BLaER1 treated with 17β-estradiol and CSF1 and Interleukin-3, amounts not matched to agents 10 nM and 100 nM (cell line): ENCODE data around the gene MSI2.

ENCODE experiments used
- H3K27ac ChIP-seq, 11 experiments: shearing (Covaris generic); formaldehyde crosslinking; 2 replicates each; pipeline ENCODE4 v1.8.1; 2022
- H3K27me3 ChIP-seq, 11 experiments: shearing (Covaris generic); formaldehyde crosslinking; 2 replicates each; pipeline ENCODE4 v1.8.1; 2022
- H3K36me3 ChIP-seq, 11 experiments: shearing (Covaris generic); formaldehyde crosslinking; 2 replicates each; pipeline ENCODE4 v1.8.1; 2022
- H3K4me1 ChIP-seq, 10 experiments: shearing (Covaris generic); formaldehyde crosslinking; 2 replicates each; pipeline ENCODE4 v1.8.1; 2022
- H3K4me2 ChIP-seq, 11 experiments: shearing (Covaris generic); formaldehyde crosslinking; 2 replicates each; pipeline ENCODE4 v1.8.1; 2022
- H3K4me3 ChIP-seq, 10 experiments: shearing (Covaris generic); formaldehyde crosslinking; 2 replicates each; pipeline ENCODE4 v1.8.1; 2022
- H3K9ac ChIP-seq, 11 experiments: shearing (Covaris generic); formaldehyde crosslinking; 2 replicates each; pipeline ENCODE4 v1.8.1; 2022
- H3K9me3 ChIP-seq, 11 experiments: shearing (Covaris generic); formaldehyde crosslinking; replicated peaks in 1 of 11; 2 replicates each; pipeline ENCODE4 v1.8.1; 2022
- H4K20me1 ChIP-seq, 11 experiments: shearing (Covaris generic); formaldehyde crosslinking; 2 replicates each; pipeline ENCODE4 v1.8.1; 2022
- Cebpa-rat ChIP-seq, 11 experiments: shearing (Covaris generic); IDR thresholded peaks; 2 replicates each; pipeline ENCODE4 v1.8.1; 2022

Gene MSI2

GRCh38 chr17:57418463-57419246, 162.3 kb downstream of the MSI2 start:
- peaks cover 0 to 9% (median 5%) of the 10 kb centered on the region in 11 experiments; a peak in 5 of 22 replicates for H3K9me3 ChIP-seq
- no peak overlapping the region for H3K9ac ChIP-seq
- H3K36me3 ChIP-seq, result peaks cover 0 to 96% (median 40%) of the 10 kb centered on the region in 11 experiments; a peak in 14 of 22 replicates
- H3K4me3 ChIP-seq, result no peak overlapping the region
- H3K27ac ChIP-seq, result peak overlapping the region in 1 of 11 experiments; percentile 5; a peak in 1 of 22 replicates
- peaks cover 0 to 82% (median 0%) of the 10 kb centered on the region in 11 experiments; a peak in 3 of 22 replicates for H4K20me1 ChIP-seq
- H3K4me2 ChIP-seq, result peak overlapping the region in 6 of 11 experiments; percentile 3 to 40 (median 25); a peak in 10 of 22 replicates
- peaks cover 17 to 77% (median 36%) of the 10 kb centered on the region in 10 experiments for H3K4me1 ChIP-seq
- H3K27me3 ChIP-seq, result no peaks in the 10 kb centered on the region
- no peak for TF ChIP-seq Cebpa-rat (IDR thresholded peaks at IDR 0.05)

GRCh38 chr17:57419940-57420550, 163.7 kb downstream of the MSI2 start:
- Histone ChIP-seq H3K9me3 (peaks cover 0 to 9% (median 5%) of the 10 kb centered on the region in 11 experiments; a peak in 5 of 22 replicates), H3K4me3 (no peak overlapping the region), H3K36me3 (peaks cover 0 to 95% (median 40%) of the 10 kb centered on the region in 11 experiments; a peak in 13 of 22 replicates), H4K20me1 (peaks cover 0 to 82% (median 0%) of the 10 kb centered on the region in 11 experiments; a peak in 5 of 22 replicates), H3K27me3 (no peaks in the 10 kb centered on the region), H3K9ac (no peak overlapping the region), H3K4me1 (peaks cover 29 to 90% (median 50%) of the 10 kb centered on the region in 10 experiments), H3K4me2 (0 out of 22 replicates have a peak overlapping the region, but pooled peaks of 1 of the 11 experiments have one; percentile 7), H3K27ac (peak overlapping the region in 1 of 11 experiments; percentile 15; a peak in 2 of 22 replicates)
- TF ChIP-seq Cebpa-rat (IDR thresholded peaks at IDR 0.05), result no peak

GRCh38 chr17:57420734-57421717, 164.7 kb downstream of the MSI2 start:
- Histone ChIP-seq H3K27ac (peak overlapping the region in 5 of 11 experiments; percentile 11 to 39 (median 29); a peak in 9 of 22 replicates), H3K9me3 (peaks cover 0 to 9% (median 5%) of the 10 kb centered on the region in 11 experiments; a peak in 5 of 22 replicates), H4K20me1 (peaks cover 0 to 82% (median 0%) of the 10 kb centered on the region in 11 experiments; a peak in 5 of 22 replicates), H3K9ac (no peak overlapping the region), H3K4me3 (no peak overlapping the region), H3K4me2 (peak overlapping the region in 5 of 11 experiments; percentile 4 to 87 (median 11); a peak in 3 of 22 replicates), H3K4me1 (peaks cover 37 to 87% (median 58%) of the 10 kb centered on the region in 10 experiments), H3K36me3 (peaks cover 0 to 88% (median 30%) of the 10 kb centered on the region in 11 experiments; a peak in 13 of 22 replicates), H3K27me3 (no peaks in the 10 kb centered on the region)
- TF ChIP-seq Cebpa-rat (IDR thresholded peaks at IDR 0.05), result no peak

GRCh38 chr17:57422574-57423164, 166.3 kb downstream of the MSI2 start:
- Histone ChIP-seq H3K4me2 (peak overlapping the region; percentile 56 to 95 (median 84)), H3K27me3 (no peaks in the 10 kb centered on the region), H4K20me1 (peaks cover 0 to 82% (median 0%) of the 10 kb centered on the region in 11 experiments; a peak in 5 of 22 replicates), H3K9ac (no peak overlapping the region), H3K36me3 (peaks cover 0 to 82% (median 17%) of the 10 kb centered on the region in 11 experiments; a peak in 12 of 22 replicates), H3K4me3 (no peak overlapping the region), H3K9me3 (peaks cover 0 to 5% (median 0%) of the 10 kb centered on the region in 11 experiments; a peak in 1 of 22 replicates), H3K4me1 (peaks cover 43 to 84% (median 66%) of the 10 kb centered on the region in 10 experiments), H3K27ac (peak overlapping the region in 10 of 11 experiments; percentile 3 to 63 (median 42); a peak in 17 of 22 replicates)
- peak in 1 of 11 experiments; percentile 19; a peak in 1 of 22 replicates for TF ChIP-seq Cebpa-rat (IDR thresholded peaks at IDR 0.05)

- TF ChIP-seq Cebpa-rat (IDR thresholded peaks at IDR 0.05), result no peak
- H3K36me3 ChIP-seq, result peaks cover 0 to 80% (median 17%) of the 10 kb centered on the region in 11 experiments; a peak in 12 of 22 replicates
- H3K9ac ChIP-seq, result no peak overlapping the region; a peak in 1 of 22 replicates
- no peak overlapping the region for H3K4me3 ChIP-seq
- H4K20me1 ChIP-seq, result peaks cover 0 to 82% (median 0%) of the 10 kb centered on the region in 11 experiments; a peak in 5 of 22 replicates
- H3K4me1 ChIP-seq, result peaks cover 44 to 79% (median 61%) of the 10 kb centered on the region in 10 experiments
- peaks cover 0 to 5% (median 0%) of the 10 kb centered on the region in 11 experiments; a peak in 1 of 22 replicates for H3K9me3 ChIP-seq
- H3K27ac ChIP-seq, result peak overlapping the region in 7 of 11 experiments; percentile 11 to 40 (median 31); a peak in 9 of 22 replicates
- peak overlapping the region; percentile 56 to 95 (median 84); a peak in 21 of 22 replicates for H3K4me2 ChIP-seq
- H3K27me3 ChIP-seq, result no peaks in the 10 kb centered on the region
These were observed 167.2 kb downstream of the MSI2 start for GRCh38 chr17:57423541-57423940.

GRCh38 chr17:57424273-57424672, 167.9 kb downstream of the MSI2 start:
- Histone ChIP-seq H3K9me3 (peaks cover 0 to 5% (median 0%) of the 10 kb centered on the region in 11 experiments; a peak in 1 of 22 replicates), H3K9ac (no peak overlapping the region; a peak in 2 of 22 replicates), H3K4me2 (peak overlapping the region; percentile 56 to 95 (median 84)), H3K27ac (peak overlapping the region in 9 of 11 experiments; percentile 2 to 40 (median 31); a peak in 12 of 22 replicates), H3K36me3 (peaks cover 0 to 80% (median 22%) of the 10 kb centered on the region in 11 experiments; a peak in 12 of 22 replicates), H4K20me1 (peaks cover 0 to 86% (median 0%) of the 10 kb centered on the region in 11 experiments; a peak in 5 of 22 replicates), H3K4me1 (peaks cover 44 to 84% (median 62%) of the 10 kb centered on the region in 10 experiments), H3K27me3 (no peaks in the 10 kb centered on the region), H3K4me3 (peak overlapping the region in 3 of 10 experiments; percentile 12 to 42 (median 24); a peak in 1 of 20 replicates)
- TF ChIP-seq Cebpa-rat (IDR thresholded peaks at IDR 0.05), result no peak

GRCh38 chr17:57424777-57425188, 168.5 kb downstream of the MSI2 start:
- Histone ChIP-seq H3K9me3 (peaks cover 0 to 5% (median 0%) of the 10 kb centered on the region in 11 experiments; a peak in 1 of 22 replicates), H4K20me1 (peaks cover 0 to 88% (median 0%) of the 10 kb centered on the region in 11 experiments; a peak in 5 of 22 replicates), H3K4me2 (peak overlapping the region; percentile 56 to 95 (median 84)), H3K27ac (peak overlapping the region in 9 of 11 experiments; percentile 2 to 40 (median 31); a peak in 12 of 22 replicates), H3K27me3 (no peaks in the 10 kb centered on the region), H3K4me3 (peak overlapping the region in 3 of 10 experiments; percentile 12 to 42 (median 24); a peak in 3 of 20 replicates), H3K36me3 (peaks cover 0 to 81% (median 21%) of the 10 kb centered on the region in 11 experiments; a peak in 12 of 22 replicates), H3K4me1 (peaks cover 44 to 87% (median 65%) of the 10 kb centered on the region in 10 experiments), H3K9ac (no peak overlapping the region)
- TF ChIP-seq Cebpa-rat (IDR thresholded peaks at IDR 0.05), result no peak
